Neural cell (in vitro differentiated cells): ENCODE measurements around the gene L3MBTL1. TPM values are rescaled to one million over a fixed set of nuclear protein-coding genes. Genes with fewer than 3 reads are reported as not detected.

Experiments used
- H2AFZ ChIP-seq: fragments of 200-600, 300-800 bp; sonication (generic), shearing (Covaris generic); 2 replicates; pipeline ENCODE4 v1.6.0; 2014; ENCODE audit warnings: low read depth, mild to moderate bottlenecking, antibody characterized with exemption, low read length, moderate library complexity
- H3F3A ChIP-seq: fragments of 200-600 bp; shearing (Covaris generic); 2 replicates; pipeline ENCODE4 v1.6.1; 2016; ENCODE audit warnings: mild to moderate bottlenecking, moderate library complexity, mixed read lengths, antibody characterized with exemption, low read length; ENCODE audit not compliant: insufficient read depth, poor library complexity, severe bottlenecking
- H3K27ac ChIP-seq: fragments of 200-600, 300-800 bp; sonication (generic), shearing (Covaris generic); 2 replicates; pipeline ENCODE4 v1.5.1; 2014; ENCODE audit warnings: mild to moderate bottlenecking, low read length, moderate library complexity
- H3K27me3 ChIP-seq: fragments of 300-800, 200-600 bp; sonication (generic), shearing (Covaris generic); 2 replicates; pipeline ENCODE4 v1.6.0; 2014; ENCODE audit warnings: mild to moderate bottlenecking, low read depth, low read length, moderate library complexity; ENCODE audit not compliant: insufficient read depth
- H3K36me3 ChIP-seq: fragments of 300-800, 200-600 bp; sonication (generic), shearing (Covaris generic); 2 replicates; pipeline ENCODE4 v1.5.1; 2014; ENCODE audit warnings: mild to moderate bottlenecking, antibody characterized with exemption, low read length, moderate library complexity; ENCODE audit not compliant: insufficient read depth
- H3K4me2 ChIP-seq: fragments of 300-800, 200-600 bp; sonication (generic), shearing (Covaris generic); 2 replicates; pipeline ENCODE4 v1.6.0; 2014; ENCODE audit warnings: mild to moderate bottlenecking, low read length
- H3K4me3 ChIP-seq: fragments of 300-800, 200-600 bp; sonication (generic), shearing (Covaris generic); 2 replicates; pipeline ENCODE4 v1.5.1; 2014; ENCODE audit warnings: mild to moderate bottlenecking, low read length, moderate library complexity
- H3K79me2 ChIP-seq: fragments of 200-600 bp; shearing (Covaris generic); replicated peaks from 2 replicates; pipeline ENCODE4 v1.6.0; 2014; ENCODE audit warnings: mild to moderate bottlenecking, low read length, moderate library complexity; ENCODE audit not compliant: insufficient read depth
- H3K9ac ChIP-seq: fragments of 300-800, 200-600 bp; sonication (generic), shearing (Covaris generic); 2 replicates; pipeline ENCODE4 v1.6.1; 2016; ENCODE audit warnings: mild to moderate bottlenecking, low read length, mixed read lengths
- H3K9me2 ChIP-seq: fragments of 200-600 bp; shearing (Covaris generic); 2 replicates; pipeline ENCODE4 v1.6.1; 2016; ENCODE audit warnings: mild to moderate bottlenecking, low read length, mixed read lengths; ENCODE audit not compliant: insufficient read depth
- H3K9me3 ChIP-seq: fragments of 200-600, 300-800 bp; sonication (generic), shearing (Covaris generic); 2 replicates; pipeline ENCODE4 v1.6.1; 2016; ENCODE audit warnings: mild to moderate bottlenecking, mixed run types, low read length, moderate library complexity, mixed read lengths
- H4K20me1 ChIP-seq: fragments of 200-600 bp; shearing (Covaris generic); 2 replicates; pipeline ENCODE4 v1.6.1; 2016; ENCODE audit warnings: mild to moderate bottlenecking, mixed run types; ENCODE audit not compliant: insufficient read depth
- EP300 ChIP-seq: fragments of 450-650 bp; conservative IDR thresholded peaks from 2 replicates; pipeline ENCODE4 v1.6.1; 2014; ENCODE audit warnings: antibody characterized with exemption, mild to moderate bottlenecking, moderate library complexity; ENCODE audit not compliant: poor library complexity, severe bottlenecking
- EZH2 ChIP-seq: fragments of 200-600, 300-800 bp; shearing (Covaris generic), sonication (generic); IDR thresholded peaks from 2 replicates; pipeline ENCODE4 v1.6.1; 2014; ENCODE audit warnings: antibody characterized with exemption, low read length, borderline replicate concordance, mild to moderate bottlenecking; ENCODE audit not compliant: insufficient read depth, poor library complexity, severe bottlenecking
- MXI1 ChIP-seq: fragments of 450-650 bp; conservative IDR thresholded peaks from 2 replicates; pipeline ENCODE4 v1.6.1; 2014; ENCODE audit warnings: antibody characterized with exemption, mild to moderate bottlenecking; ENCODE audit not compliant: poor library complexity, severe bottlenecking
- POLR2AphosphoS5 ChIP-seq: IDR thresholded peaks from 2 replicates; pipeline ENCODE4 v1.6.1; 2012
- RAD21 ChIP-seq: fragments of 450-650 bp; conservative IDR thresholded peaks from 2 replicates; pipeline ENCODE4 v1.6.1; 2014; ENCODE audit warnings: antibody characterized with exemption, mild to moderate bottlenecking, moderate library complexity
- SMC3 ChIP-seq: fragments of 450-650 bp; conservative IDR thresholded peaks from 2 replicates; pipeline ENCODE4 v1.6.1; 2014; ENCODE audit warnings: antibody characterized with exemption, mild to moderate bottlenecking, moderate library complexity; ENCODE audit not compliant: poor library complexity
- TAF1 ChIP-seq: IDR thresholded peaks from 2 replicates; pipeline ENCODE4 v1.6.1; 2012; ENCODE audit warnings: low read depth
- polyA plus RNA-seq: library from polyadenylated mRNA; depleted of rRNA; stranded (reverse); fragments of >200 nt; gene quantifications from 2 replicates; pipeline ENCODE4 v1.2.3, GENCODE V29; 2014
- TF ChIP-seq, protein P1 (sequence below): IDR thresholded peaks from 2 replicates; pipeline ENCODE4 v1.6.1; 2012; ENCODE audit warnings: borderline replicate concordance
- TF ChIP-seq, protein P2 (sequence below): fragments of 450-650 bp; IDR thresholded peaks from 2 replicates; pipeline ENCODE4 v1.5.1; 2014; ENCODE audit warnings: antibody characterized with exemption, mild to moderate bottlenecking, moderate library complexity; ENCODE audit not compliant: poor library complexity, severe bottlenecking

Gene L3MBTL1
- polyA plus RNA-seq, 1 donor from 2014 or later, result 22.0 TPM

DNA sequence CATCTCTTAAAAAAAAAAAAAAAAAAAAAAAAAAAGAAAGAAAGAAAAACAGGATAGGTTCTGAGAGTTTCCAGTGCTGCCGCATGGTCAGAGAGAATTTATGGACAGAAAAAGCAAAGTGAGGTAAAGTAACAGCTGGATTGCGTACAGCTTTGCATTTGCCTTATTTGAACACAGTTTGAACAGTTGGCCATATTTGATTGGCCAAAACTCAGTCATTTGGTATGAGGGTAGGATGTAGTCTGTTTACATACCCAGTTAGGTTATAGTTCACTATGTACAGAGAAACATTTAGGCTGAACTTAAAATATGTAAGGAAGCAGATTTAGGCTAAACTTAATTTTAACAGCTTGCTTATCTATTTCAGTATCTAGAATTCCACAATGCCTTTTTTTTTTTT is 17.5 kb upstream of the L3MBTL1 start:
- Histone ChIP-seq H3K9ac (no peak overlapping the region), H2AFZ (no peak overlapping the region)

DNA sequence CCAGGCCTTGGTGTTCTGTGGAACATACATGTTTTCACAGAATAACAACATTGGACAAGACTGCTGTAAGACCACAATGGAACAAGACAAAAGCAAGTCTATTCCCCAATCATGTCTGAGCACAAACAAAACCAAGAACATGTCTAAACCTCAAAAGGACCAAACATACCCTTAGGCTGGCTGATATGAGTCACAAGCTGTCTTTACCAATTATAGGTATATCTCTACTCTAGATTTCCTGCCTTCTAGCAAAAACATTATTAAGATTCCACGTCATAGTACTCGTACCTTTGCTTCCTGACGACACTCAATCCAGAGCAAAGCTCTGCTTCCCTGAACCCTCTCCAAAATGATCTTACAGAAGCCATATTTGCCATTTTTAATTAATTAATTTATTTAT is 15.4 kb upstream of the L3MBTL1 start:
- Histone ChIP-seq H3K27me3 (no peaks in the 10 kb centered on the region), H3K4me3 (no peak overlapping the region), H3K79me2 (no peaks in the 10 kb centered on the region), H3K9me3 (no peaks in the 10 kb centered on the region), H3K9me2 (no peaks in the 10 kb centered on the region), H2AFZ (no peak overlapping the region), H3K27ac (no peak overlapping the region), H3F3A (no peaks in the 10 kb centered on the region), H3K9ac (no peak overlapping the region), H3K36me3 (no peaks in the 10 kb centered on the region), H3K4me2 (no peak overlapping the region), H4K20me1 (no peaks in the 10 kb centered on the region)
- TF ChIP-seq TAF1 (no peak), RAD21 (no peak), MXI1 (no peak), EZH2 (no peak), POLR2AphosphoS5 (no peak), SMC3 (no peak), EP300 (no peak)
- TF ChIP-seq, protein P1, sequence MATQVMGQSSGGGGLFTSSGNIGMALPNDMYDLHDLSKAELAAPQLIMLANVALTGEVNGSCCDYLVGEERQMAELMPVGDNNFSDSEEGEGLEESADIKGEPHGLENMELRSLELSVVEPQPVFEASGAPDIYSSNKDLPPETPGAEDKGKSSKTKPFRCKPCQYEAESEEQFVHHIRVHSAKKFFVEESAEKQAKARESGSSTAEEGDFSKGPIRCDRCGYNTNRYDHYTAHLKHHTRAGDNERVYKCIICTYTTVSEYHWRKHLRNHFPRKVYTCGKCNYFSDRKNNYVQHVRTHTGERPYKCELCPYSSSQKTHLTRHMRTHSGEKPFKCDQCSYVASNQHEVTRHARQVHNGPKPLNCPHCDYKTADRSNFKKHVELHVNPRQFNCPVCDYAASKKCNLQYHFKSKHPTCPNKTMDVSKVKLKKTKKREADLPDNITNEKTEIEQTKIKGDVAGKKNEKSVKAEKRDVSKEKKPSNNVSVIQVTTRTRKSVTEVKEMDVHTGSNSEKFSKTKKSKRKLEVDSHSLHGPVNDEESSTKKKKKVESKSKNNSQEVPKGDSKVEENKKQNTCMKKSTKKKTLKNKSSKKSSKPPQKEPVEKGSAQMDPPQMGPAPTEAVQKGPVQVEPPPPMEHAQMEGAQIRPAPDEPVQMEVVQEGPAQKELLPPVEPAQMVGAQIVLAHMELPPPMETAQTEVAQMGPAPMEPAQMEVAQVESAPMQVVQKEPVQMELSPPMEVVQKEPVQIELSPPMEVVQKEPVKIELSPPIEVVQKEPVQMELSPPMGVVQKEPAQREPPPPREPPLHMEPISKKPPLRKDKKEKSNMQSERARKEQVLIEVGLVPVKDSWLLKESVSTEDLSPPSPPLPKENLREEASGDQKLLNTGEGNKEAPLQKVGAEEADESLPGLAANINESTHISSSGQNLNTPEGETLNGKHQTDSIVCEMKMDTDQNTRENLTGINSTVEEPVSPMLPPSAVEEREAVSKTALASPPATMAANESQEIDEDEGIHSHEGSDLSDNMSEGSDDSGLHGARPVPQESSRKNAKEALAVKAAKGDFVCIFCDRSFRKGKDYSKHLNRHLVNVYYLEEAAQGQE, result no peak
- TF ChIP-seq, protein P2, sequence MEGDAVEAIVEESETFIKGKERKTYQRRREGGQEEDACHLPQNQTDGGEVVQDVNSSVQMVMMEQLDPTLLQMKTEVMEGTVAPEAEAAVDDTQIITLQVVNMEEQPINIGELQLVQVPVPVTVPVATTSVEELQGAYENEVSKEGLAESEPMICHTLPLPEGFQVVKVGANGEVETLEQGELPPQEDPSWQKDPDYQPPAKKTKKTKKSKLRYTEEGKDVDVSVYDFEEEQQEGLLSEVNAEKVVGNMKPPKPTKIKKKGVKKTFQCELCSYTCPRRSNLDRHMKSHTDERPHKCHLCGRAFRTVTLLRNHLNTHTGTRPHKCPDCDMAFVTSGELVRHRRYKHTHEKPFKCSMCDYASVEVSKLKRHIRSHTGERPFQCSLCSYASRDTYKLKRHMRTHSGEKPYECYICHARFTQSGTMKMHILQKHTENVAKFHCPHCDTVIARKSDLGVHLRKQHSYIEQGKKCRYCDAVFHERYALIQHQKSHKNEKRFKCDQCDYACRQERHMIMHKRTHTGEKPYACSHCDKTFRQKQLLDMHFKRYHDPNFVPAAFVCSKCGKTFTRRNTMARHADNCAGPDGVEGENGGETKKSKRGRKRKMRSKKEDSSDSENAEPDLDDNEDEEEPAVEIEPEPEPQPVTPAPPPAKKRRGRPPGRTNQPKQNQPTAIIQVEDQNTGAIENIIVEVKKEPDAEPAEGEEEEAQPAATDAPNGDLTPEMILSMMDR, result no peak

More for the DNA sequence above, 17.5 kb upstream of the L3MBTL1 start:
- Histone ChIP-seq H3K27ac (no peak overlapping the region), H3K4me2 (no peak overlapping the region), H3F3A (no peaks in the 10 kb centered on the region), H3K9me3 (no peaks in the 10 kb centered on the region), H3K4me3 (no peak overlapping the region), H3K36me3 (no peaks in the 10 kb centered on the region), H3K9me2 (no peaks in the 10 kb centered on the region), H3K79me2 (no peaks in the 10 kb centered on the region), H4K20me1 (no peaks in the 10 kb centered on the region), H3K27me3 (no peaks in the 10 kb centered on the region)
- no peak for TF ChIP-seq SMC3
- no peak for TF ChIP-seq EZH2
- TF ChIP-seq MXI1, result no peak
- TF ChIP-seq POLR2AphosphoS5, result no peak
- TF ChIP-seq TAF1, result no peak
- TF ChIP-seq, protein P2, result no peak
- TF ChIP-seq, protein P1, result no peak
- no peak for TF ChIP-seq RAD21
